ENCODE results near the gene HS3ST3A1. TPM values are rescaled to one million over a fixed set of nuclear protein-coding genes. Genes with fewer than 3 reads are reported as not detected.

The HS3ST3A1 gene
- total RNA-seq, 1 experiment from 2014 or later: 10.4 TPM

DNA sequence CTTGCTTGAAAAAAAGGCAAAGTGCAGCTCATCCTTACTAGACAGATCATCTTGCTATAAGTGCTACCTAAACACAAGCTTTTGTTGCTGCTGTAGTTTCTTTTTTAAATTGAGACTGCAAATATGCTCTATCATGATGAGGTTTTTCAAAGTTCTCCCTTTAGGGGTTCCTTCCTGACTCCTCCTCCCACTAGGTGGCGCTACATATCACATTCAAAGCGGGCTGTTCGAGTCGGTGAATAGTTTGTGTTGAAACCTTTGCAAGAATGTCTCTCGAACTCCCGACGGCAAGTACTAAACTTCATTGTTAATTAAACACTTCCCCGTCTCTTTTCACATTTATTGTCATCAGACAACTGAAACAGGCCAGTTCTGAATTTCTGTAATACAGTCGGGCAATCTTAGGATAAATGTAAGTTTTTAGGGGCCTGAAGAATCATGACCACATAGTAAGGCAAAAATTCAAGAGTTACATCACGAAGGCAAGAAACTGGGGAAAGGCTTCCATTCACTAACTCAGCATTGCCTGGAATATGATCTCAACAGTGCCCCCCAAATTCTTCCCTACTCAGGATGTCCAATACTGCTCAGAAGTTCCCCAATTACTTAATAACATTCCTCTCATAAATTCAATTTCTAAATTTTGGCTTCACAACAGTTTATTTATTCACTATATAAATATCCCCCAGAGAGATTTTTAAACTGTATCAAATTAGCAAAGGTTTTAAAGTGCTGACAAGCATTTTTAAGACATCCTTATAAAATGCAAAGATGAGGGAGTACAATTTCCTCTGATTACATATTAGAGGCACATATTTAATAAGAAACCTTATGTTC, 6.7 kb downstream of the HS3ST3A1 start:
- H3K4me1 Mint-ChIP-seq (ENCODE audit: insufficient read depth, unreplicated experiment): peaks cover 44% of the 10 kb centered on the region
- H3K4me3 Mint-ChIP-seq (ENCODE audit: unreplicated experiment): peak overlapping the region; percentile 51
- no peaks in the 10 kb centered on the region for H3K27me3 Mint-ChIP-seq (ENCODE audit: insufficient read depth, unreplicated experiment)
- peak; percentile 94 for DNase-seq (ENCODE audit: unreplicated experiment)
- H3K9me3 Mint-ChIP-seq (ENCODE audit: unreplicated experiment): no peaks in the 10 kb centered on the region
- no peaks in the 10 kb centered on the region for H3K36me3 Mint-ChIP-seq (ENCODE audit: insufficient read depth, unreplicated experiment)
- ChIA-PET POLR2A (interaction anchor here (0.6 to 2.3 kb wide), 5 partner anchors 14 to 706 kb away, joined by 3 to 14 read pairs (median 3); partner anchors contain the start of gene HS3ST3B1), CTCF (interaction anchor here (0.6 to 2.7 kb wide), 46 partner anchors 7 to 1663 kb away, joined by 3 to 25 read pairs (median 4); partner anchors contain the start of genes HS3ST3A1 and HS3ST3B1)
- no TSS peak for BruUV-seq (replicated peaks)
- peak overlapping the region; percentile 71 for H3K27ac Mint-ChIP-seq (ENCODE audit: low read depth, unreplicated experiment)
- intact Hi-C loops (cut with micrococcal nuclease): loop anchor here (1.0 to 10.0 kb wide), 7 partner anchors 173 to 1562 kb away; no protein-coding TSS in a partner anchor
- TF ChIP-seq, protein P1, sequence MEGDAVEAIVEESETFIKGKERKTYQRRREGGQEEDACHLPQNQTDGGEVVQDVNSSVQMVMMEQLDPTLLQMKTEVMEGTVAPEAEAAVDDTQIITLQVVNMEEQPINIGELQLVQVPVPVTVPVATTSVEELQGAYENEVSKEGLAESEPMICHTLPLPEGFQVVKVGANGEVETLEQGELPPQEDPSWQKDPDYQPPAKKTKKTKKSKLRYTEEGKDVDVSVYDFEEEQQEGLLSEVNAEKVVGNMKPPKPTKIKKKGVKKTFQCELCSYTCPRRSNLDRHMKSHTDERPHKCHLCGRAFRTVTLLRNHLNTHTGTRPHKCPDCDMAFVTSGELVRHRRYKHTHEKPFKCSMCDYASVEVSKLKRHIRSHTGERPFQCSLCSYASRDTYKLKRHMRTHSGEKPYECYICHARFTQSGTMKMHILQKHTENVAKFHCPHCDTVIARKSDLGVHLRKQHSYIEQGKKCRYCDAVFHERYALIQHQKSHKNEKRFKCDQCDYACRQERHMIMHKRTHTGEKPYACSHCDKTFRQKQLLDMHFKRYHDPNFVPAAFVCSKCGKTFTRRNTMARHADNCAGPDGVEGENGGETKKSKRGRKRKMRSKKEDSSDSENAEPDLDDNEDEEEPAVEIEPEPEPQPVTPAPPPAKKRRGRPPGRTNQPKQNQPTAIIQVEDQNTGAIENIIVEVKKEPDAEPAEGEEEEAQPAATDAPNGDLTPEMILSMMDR (IDR thresholded peaks at IDR 0.05; ENCODE audit: unreplicated experiment): peak; percentile 86

DNA sequence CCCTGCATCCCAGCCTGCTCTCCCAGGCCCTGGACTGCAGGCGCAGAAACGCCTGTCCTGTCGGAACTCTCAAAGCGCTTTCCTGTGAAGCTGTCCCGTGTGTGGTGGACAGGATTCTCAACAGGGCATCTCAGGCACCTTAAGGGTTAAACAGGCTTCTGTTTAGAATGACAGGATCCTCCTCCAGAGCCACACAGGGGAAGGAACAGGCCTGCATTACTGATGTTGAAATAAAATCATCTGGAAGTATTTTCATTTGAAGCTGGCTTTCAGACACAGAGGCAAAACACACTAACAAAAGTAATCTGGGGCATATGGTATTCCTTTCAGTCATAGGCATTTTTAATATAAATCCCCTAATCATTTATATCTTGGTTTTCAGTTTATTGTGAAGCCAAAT, 7.4 kb downstream of the HS3ST3A1 start:
- H3K4me3 Mint-ChIP-seq (ENCODE audit: unreplicated experiment): no peak overlapping the region
- H3K4me1 Mint-ChIP-seq (ENCODE audit: insufficient read depth, unreplicated experiment): peaks cover 39% of the 10 kb centered on the region
- intact Hi-C loops (cut with micrococcal nuclease): loop anchor here (1.0 to 10.0 kb wide), 5 partner anchors 256 to 1210 kb away; no protein-coding TSS in a partner anchor
- no peak for DNase-seq (ENCODE audit: unreplicated experiment)
- no peaks in the 10 kb centered on the region for H3K9me3 Mint-ChIP-seq (ENCODE audit: unreplicated experiment)
- TF ChIP-seq, protein P1 (IDR thresholded peaks at IDR 0.05; ENCODE audit: unreplicated experiment): no peak
- no peaks in the 10 kb centered on the region for H3K36me3 Mint-ChIP-seq (ENCODE audit: insufficient read depth, unreplicated experiment)
- ChIA-PET POLR2A (interaction anchor here (0.7 to 2.3 kb wide), 3 partner anchors 241 to 706 kb away, joined by 3 to 14 read pairs (median 3); partner anchors contain the start of gene HS3ST3B1), CTCF (interaction anchor here (0.6 to 2.7 kb wide), 34 partner anchors 8 to 1664 kb away, joined by 3 to 25 read pairs (median 3); partner anchors contain the start of gene HS3ST3A1)
- BruUV-seq (replicated peaks): no TSS peak
- no peaks in the 10 kb centered on the region for H3K27me3 Mint-ChIP-seq (ENCODE audit: insufficient read depth, unreplicated experiment)
- no peak overlapping the region for H3K27ac Mint-ChIP-seq (ENCODE audit: low read depth, unreplicated experiment)

DNA sequence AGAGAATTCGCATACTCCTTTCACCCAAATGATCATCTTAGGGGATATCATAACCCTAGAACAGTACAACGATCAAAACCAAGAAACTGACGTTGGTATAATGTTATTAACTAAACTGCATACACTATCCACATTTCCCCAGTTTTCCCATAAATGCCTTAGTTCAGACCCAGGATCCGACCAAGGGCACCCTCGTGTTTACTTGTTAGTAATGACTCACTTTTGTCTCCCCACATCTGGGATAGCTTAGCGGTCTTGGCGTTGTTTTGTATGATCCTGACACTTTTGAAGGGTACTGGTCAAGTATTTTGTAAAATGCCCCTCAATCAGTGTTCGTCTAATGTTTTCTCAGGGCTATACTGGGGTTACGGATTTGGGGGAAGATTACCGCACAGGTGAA, 8.0 kb downstream of the HS3ST3A1 start:
- no peak for DNase-seq (ENCODE audit: unreplicated experiment)
- Mint-ChIP-seq H3K9me3 (ENCODE audit: unreplicated experiment) (no peaks in the 10 kb centered on the region), H3K36me3 (ENCODE audit: insufficient read depth, unreplicated experiment) (no peaks in the 10 kb centered on the region), H3K27me3 (ENCODE audit: insufficient read depth, unreplicated experiment) (no peaks in the 10 kb centered on the region), H3K27ac (ENCODE audit: low read depth, unreplicated experiment) (no peak overlapping the region), H3K4me3 (ENCODE audit: unreplicated experiment) (no peak overlapping the region), H3K4me1 (ENCODE audit: insufficient read depth, unreplicated experiment) (peaks cover 35% of the 10 kb centered on the region)
- no TSS peak for BruUV-seq (replicated peaks)
- TF ChIP-seq, protein P1 (IDR thresholded peaks at IDR 0.05; ENCODE audit: unreplicated experiment): no peak
- ChIA-PET CTCF (interaction anchor here (0.6 to 2.7 kb wide), 16 partner anchors 8 to 1577 kb away, joined by 3 to 25 read pairs (median 5); partner anchors contain the start of gene HS3ST3A1), POLR2A (interaction anchor here (1.2 kb wide), 1 partner anchor 264 kb away, joined by 3 read pairs; no protein-coding TSS in a partner anchor)
- intact Hi-C loops (cut with micrococcal nuclease): loop anchor here (1.0 to 10.0 kb wide), 5 partner anchors 255 to 1211 kb away; no protein-coding TSS in a partner anchor

All from MCF 10A (cell line).